Measurements from ENCODE around the gene SEMA3G.

GRCh38 chr3:52468336-52468735 lies 23.4 kb upstream of the SEMA3G start:
- TF ChIP-seq CTCF (conservative IDR thresholded peaks at IDR 0.05) (no peak), EZH2 (IDR thresholded peaks at IDR 0.05; ENCODE audit: low read depth) (no peak)
